HG03469 (cell line): Measurements from ENCODE around the gene PLEKHJ1.
"Not testable (repeated sequence)": the region's sequence is repeated elsewhere in the genome, so short reads cannot be mapped to it uniquely, and the experiment has no call there.

Source experiments
- ATAC-seq: cut with Tn5 transposase; IDR thresholded peaks from one replicate; pipeline ENCODE4 v1.9.1; 2021; ENCODE audit warnings: mild to moderate bottlenecking, moderate library complexity, moderate number of reproducible peaks; ENCODE audit not compliant: unreplicated experiment

Gene PLEKHJ1

DNA sequence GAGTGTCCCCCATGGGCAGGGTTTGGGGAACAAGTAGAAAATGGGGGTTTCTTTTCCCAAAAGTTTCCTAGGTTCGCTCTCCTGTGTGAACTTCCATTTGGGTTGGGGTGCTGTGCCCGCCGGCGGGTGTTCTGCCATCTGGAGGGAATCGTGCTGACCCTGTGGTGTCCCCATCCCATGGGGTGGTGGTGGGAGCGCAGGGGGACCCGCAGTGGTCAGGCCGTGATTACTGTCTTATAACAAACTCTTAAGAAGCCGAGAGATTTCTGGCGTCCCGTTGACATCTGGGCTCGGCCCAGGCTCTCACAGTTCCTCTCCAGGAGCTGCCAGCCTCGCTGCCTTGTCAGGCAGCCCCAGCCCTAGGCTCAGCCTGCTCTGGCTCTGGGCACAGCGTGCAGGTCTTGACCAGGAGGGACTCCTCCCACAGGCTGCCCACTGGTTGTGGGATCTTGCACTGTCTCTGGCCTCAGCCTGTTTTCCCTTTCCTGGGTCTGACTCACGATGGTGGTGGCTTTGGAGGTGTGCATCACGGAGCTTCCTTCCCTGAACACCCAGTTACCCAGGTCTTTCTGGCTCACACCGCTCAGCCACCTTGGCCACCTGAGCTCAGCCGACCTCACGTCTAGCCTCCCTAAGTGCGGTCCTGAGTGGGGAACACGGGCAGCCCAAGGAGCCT is 34.5 kb downstream of the PLEKHJ1 start:
- ATAC-seq, result no peak

DNA sequence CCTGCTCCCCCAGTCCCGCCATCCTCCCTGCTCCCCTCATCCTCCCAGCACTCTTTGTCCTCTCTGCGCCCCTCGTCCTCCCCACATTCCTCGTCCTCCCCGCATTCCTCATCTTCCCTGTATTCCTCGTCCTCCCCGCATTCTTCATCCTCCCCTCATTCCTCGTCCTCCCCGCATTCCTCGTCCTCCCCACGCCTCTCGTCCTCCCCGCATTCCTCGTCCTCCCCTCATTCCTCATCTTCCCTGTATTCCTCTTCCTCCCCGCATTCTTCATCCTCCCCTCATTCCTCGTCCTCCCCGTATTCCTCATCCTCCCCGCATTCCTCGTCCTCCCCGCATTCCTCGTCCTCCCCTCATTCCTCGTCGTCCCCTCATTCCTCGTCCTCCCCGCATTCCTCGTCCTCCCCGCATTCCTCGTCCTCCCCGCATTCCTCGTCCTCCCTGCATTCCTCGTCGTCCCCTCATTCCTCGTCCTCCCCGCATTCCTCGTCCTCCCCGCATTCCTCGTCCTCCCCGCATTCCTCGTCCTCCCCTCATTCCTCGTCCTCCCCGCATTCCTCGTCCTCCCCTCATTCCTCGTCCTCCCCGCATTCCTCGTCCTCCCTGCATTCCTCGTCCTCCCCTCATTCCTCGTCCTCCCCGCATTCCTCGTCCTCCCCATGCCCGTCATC is 35.4 kb downstream of the PLEKHJ1 start:
- not testable (repeated sequence) for ATAC-seq

DNA sequence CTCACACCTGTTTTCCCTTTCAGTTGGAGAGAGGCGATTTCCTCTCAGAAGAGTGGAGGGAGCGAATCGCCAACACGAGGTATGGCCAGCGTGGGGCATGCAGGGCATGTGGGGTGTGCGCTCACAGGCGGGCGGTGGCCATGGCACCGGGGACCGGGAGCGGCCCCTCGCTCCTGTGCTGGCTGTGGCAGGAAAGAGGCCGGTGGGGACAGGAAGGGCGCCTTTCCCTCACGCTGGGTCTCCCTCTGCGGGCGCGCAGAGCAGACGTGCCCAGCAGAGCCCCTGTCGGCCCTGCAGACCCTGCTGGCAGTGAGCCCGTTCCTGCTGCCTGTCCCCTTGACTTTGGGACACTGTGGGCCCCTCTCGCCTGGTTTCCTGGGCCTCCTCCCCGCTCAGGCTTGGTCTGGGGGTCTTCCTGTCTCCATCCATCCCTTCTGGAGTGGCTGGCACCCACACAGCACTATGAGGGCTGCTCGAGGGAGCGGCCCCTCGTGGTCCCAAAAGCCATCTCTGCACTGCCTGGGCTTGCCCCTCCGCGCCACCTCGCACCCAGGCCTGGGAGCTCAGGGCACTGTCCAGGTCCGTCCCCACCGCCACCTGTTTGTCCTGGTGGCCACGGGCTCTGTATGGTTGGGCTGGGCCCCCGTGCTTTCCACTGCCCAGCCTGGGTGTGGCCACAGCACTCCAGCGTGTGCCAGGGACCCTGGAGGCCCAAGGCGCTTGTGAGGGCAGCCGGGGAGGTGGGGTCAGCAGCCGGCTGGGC is 36.1 kb downstream of the PLEKHJ1 start:
- ATAC-seq, result no peak

DNA sequence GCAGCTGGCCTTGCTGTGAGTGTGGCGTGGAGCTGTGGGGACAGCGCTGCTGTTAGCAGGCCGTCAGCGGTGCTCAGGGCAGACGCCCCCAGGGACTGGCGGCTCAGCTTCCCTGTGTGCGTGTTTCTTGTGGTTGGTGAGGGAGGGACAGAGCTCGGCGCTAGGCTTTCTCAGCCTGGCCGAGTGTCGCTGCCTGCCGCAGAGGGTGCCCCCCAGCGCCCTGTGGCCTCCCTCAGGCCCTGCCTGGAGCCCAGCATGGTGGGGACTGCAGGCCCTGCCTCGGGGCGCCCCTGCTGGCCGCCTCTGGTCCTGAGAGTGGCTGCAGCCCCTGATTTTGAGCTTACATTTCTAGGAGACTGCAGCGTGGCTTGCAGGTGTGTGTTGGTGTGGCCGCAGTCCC is 36.9 kb downstream of the PLEKHJ1 start:
- no peak for ATAC-seq

DNA sequence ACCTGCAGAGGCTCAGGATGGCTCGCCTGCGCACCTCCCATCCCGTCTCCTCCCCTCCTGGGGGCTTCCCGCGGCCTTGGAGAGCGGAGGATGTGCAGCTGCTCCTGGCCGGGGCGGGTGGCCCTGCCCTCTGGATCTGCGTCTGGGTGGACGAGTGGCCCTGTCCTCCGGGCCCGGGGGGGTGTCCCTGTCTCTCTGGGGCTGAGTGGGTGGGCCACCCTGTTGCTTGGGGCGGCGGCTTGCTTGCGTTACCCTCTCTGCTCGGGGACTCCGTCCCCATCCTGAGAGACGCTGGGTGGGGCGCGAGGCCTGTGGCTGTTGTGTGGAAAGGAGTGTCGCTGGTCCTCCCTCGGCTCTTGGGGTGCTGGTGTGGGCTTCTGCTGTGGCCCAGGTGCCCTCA is 37.8 kb downstream of the PLEKHJ1 start:
- ATAC-seq, result no peak

DNA sequence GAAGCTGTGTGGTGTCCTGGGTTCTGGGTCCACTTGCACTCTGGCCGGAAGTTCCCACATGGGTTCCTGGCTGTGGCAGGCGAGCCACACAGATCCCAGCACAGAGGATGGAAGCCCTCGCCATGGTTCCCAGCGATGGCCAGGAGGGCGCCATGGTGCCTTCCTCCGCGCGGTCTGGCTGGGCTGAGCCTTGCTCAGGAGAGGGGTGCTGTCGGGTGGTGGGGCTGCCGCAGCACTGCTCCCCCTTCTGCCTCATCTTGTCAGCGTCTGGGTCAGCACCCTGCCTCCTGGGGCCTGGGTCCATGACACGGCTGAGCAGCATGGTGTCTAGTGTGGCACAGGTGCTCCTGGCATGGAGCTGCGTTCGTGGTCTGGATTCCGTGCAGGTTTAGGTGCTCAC is 38.9 kb downstream of the PLEKHJ1 start:
- ATAC-seq, result no peak

DNA sequence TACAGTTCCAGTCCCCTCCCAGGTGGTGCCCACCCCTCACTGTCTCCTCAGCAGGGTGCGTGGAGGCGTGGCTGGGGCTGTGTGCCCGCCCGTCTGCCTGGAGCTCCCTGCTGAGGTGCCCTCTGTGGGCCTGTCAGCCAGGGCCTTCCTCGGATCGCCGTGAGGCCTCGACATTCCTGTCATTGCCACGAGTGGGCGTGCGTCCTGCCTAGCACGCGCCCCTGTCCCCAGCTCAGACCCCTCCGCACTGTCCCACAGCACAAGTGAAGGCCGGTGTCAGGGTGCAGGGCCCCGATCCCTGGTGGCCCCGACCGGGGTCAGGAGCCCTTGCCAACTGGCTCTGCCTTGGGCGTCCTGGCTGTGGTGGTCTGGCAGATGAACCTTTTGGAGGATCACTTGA is 40.2 kb downstream of the PLEKHJ1 start:
- ATAC-seq, result no peak

DNA sequence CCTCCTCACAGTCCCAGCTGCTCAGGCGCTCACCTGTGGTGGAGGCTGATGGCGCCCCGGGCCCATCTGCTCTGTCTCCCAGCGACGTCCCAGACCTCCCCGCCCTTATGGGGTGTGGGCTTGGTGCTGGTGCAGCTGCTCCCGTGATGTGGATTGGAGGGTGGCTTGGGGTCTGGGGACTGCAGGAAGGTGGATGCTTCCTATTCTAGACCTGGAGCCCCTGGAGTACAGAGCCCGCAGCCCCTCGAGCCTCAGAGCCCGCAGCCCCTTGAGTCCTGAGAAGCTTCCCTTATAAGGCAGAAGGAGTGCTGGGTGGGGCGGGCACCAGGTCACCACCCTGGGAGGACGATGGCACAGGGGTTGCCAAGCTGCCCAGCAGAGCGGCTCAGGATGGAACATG is 40.8 kb downstream of the PLEKHJ1 start:
- ATAC-seq, result no peak

DNA sequence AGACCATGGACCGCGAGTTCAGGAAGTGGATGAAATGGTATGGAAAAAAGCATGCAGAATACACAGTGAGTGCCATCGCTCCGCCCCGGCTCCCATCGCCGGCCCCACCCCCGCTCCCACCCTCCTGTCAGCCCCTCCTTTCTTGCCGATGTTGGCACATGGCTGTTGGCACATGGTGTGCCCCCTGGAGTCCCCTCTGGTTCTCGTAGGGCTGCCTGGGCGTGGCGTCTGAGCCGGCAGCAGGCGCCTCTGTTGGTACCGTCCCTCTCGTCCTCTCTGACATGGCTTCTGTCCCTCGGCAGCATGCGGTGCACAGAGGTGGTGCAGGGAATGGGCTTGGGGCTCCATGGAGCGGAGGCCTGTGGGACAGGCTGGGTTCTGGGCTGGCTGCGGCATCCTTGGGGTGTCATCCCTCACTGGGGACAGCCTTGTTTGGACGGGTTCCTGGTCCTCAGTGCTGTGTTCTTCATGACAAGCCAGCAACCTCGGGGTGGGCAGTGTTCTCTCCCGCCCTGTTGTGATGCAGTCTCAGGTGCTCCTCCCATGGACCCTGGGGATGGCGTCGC is 41.5 kb downstream of the PLEKHJ1 start:
- no peak for ATAC-seq

DNA sequence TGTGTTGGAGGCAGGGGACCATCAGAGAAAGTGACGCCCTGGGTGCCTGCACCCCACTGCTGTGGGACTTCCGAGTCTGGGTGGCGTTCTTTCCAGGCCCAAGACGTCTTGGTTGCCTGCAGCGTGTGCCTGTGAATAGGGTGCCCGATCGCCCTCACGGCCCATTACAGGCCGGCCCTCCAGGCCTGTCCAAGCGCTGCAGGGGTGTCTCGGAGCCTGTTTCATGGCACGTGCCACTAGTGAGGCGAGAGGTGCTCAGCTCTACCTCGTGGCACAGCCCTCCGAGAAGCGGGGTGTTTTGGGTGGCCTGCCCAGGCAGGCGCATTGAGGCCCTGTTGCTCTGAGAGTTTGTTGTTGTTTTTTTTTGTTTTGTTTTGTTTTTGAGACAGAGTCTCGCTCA is 42.3 kb downstream of the PLEKHJ1 start:
- ATAC-seq, result no peak

DNA sequence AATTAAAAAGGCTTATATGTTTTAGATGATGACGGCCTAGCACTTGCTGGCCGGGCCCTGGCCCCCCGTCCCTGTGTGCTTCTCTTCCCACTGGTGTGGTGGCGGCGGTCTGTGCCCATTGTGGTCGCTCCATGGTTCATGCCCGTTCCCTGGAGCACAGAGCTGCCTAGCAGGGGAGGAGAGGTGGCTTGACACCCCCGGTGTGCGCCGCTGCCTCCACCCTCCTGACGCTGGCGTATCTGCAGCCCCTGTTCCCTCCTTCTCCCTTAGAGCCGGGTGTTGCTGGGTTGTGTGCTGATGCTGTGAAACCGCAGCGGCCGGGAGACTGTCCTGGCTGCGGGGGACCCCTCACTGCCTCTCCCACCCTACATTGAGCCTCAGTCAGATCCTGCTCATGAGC is 43.3 kb downstream of the PLEKHJ1 start:
- no peak for ATAC-seq

DNA sequence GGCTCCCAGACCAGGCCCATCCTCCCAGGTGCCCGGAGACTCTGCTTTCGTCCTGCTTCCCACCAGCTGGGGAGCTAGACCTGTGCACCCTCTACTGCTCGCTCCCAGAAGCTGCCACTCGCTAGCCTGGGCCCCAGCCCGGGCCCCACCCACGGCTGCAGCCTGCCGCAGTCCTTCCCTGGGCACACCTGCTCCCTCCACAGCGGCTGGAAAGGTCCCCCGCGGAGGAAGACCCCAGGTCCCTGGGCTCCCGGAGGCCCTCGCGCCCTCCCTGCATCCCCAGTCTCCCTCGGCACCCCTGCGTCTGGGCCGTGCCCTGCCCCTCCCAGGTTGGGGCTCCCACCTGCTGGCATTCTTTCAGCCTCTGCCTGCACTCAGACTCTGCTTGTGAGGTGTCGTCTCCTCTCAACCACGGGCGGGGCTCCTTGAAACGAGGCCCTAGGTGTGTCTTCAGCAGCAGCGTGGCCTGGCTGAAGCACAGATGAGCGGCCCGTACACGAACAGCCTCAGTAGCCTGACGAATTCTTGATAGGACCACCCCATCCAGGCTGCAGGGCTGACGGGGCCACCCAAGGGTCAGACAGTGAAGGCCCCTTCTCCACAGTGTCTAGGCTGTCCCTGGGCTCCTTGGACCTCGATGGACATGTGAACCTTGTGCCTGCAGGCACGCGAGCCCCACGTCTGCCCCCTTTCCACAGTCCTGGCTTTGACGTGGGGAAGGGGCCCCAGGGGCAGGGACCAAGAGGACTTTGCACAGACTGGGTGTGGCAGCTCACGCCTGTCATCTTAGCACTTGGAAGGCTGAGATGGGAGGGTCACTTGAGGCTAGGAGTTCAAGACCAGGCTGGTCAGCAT is 44.4 kb downstream of the PLEKHJ1 start:
- no peak for ATAC-seq

DNA sequence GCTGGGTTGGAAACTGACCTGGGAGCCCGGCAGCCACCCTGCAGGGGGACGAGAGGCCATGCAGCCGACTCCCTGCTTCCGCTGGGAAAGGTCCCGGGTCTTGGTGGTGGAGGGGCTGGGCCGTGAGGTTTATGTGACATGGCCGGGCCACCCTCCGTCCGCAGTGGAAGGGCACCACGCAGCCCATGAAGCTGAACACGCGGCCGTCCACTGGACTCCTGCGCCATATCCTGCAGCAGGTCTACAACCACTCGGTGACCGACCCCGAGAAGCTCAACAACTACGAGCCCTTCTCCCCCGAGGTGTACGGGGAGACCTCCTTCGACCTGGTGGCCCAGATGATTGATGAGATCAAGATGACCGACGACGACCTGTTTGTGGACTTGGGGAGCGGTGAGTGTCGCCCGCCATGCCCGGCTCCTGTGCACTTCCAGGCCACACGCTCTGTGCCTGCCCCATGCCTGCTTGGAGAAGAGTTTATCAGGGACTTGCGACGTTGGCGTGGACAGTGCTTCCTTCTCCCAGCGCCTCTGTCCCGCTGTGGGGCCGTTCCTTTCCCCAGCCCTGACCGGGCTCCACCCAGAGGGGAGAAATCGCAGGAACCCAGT is 45.2 kb downstream of the PLEKHJ1 start:
- no peak for ATAC-seq

DNA sequence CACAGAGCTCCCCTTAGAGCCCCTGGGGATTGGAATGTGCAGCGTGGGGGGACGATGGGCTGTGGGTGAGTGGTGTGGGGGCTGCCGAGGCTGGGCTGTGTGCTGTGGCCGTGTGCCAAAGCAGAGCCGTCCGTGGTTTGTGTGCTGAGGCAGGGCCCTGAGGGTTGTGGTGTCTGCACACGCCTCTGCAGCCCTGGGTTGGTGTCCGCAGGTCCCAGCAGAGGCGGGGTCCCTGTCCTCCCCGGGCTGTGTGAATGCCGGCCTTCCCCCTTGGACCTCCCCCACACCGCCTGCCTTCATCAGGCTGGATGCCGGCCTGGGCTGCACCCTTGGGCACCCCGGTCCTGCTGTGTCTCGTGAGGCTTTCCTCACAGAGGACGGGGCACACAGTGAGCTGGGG is 46.2 kb downstream of the PLEKHJ1 start:
- ATAC-seq, result no peak

DNA sequence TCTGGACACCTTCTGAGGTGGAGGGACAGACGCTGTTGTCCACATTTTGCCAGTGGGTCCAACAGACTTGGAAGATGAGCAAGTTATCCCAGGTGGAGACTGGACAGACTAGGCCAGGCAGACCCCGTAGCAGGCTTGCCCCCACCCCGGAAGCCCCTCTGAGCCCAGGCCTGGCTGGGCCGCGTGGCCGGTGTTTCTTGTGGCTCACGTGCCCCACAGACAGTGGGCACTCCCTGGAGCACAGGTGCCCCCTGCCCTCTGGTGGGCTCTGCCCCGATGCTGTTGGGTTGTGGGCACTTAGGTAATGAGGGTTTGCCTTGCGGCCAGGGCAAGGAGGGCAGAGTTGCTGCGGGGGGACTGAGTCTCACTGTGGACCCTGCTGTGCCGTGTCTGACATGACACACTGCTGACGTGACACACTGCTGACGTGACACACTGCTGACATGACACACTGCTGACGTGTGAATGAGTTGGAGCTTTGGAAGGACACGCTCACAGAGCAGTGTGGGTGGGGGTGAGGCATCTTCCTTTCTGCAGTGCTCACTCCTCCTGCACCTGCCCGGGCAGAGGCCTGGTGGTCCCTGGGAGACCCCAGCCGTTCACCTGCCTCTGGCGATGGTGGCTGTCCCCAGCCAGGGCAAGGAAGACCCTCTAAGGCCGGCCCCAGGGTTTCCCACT is 47.3 kb downstream of the PLEKHJ1 start:
- ATAC-seq, result no peak

DNA sequence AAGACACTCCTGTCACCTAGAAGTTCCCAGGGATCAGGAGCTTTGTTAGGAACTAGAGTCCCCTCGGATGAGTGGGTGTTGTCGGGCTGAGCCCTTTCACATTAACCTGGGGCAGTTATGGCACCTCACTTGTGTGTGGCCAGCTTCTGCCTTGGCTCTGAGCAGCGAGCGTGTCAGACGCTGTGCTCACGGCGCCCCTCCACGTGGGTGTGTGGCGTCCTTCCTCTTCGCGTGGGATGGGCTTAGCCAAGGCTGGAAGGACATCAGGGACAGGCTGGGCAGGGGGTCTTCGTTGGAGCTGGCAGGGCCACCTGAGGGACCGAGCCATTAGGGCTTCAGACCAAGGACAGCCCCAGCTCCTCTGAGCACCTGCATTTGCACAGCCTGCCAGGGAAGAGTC is 49.0 kb downstream of the PLEKHJ1 start:
- ATAC-seq, result no peak

DNA sequence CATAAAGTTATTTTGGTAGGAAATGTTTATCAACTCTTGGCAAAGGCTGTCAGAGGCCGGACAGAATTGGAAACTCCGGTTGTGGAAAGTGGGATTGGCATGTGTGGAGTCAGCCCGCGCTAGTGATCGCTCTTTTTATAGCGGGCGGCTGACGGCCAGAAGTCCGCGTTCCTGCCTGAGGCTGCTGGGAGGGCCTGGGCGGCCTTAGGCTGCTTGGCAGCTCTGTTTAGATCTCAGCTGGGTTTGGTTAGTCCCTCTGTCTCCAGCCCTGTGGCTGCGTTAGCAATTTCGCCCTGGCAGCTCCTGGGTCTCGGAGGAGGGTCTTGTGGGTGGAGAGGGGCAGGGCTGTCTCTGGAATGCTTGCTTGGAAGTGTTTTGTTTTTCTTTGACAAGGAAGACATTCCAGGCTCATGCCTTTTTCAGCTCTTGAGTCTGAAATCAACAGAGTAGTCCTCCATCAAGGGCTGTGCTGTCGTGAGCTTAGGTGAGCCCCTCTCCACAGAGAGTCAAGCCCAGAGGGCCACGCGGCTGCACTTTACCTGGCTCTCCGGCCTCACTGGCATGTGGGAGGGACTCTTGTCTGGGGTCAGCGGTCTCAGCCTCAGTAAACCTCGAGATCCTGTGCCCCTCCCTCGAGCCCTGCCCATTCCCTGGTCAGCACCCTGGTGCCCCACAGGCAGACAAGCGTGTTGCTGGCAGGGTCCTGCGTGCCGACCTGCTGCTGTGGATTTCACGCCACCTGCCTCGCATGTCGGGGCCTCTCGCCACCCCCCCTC is 49.9 kb downstream of the PLEKHJ1 start:
- no peak for ATAC-seq

DNA sequence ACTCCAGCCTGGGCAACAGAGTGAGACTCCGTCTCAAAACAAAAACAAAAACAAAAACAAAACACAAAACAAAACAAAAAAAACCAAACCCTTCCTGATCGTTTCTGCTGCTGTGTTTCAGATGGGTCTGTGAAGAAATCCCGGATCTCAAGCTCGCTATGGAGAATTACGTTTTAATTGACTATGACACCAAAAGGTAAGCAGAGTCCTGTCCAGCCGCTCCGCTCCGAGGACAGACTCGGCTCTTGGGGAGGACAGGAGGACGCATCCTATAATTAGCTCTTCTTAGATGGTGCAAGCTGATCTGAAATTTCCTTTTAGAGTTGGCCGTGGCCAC is 50.4 kb downstream of the PLEKHJ1 start:
- no peak for ATAC-seq

DNA sequence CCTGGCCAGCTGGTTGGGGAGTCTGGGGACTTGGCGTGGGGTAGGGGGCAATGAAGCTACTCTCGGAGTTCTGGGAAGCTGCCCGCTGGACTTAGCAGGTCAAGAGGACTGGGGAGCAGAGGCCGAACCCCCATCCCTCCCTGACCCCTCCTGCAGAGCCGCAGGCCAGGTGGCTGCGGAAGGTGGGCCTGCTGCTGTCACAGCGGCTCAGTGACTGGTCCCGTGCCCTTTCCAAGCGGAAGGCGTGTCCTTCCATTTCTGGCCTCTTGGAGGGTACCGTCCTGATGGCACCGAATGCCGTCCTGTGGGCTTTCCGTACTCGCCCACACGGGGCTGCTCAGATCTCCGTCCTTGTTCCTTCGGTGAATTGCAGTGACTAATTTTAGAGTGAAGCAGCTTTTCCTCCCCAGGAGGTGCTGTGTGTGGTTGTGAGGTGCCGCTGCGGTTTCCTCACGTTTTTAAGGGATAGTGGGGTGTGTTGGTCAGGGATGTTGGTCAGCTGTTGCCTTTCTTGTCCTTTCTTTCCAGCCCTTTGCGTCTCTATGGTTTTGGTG is 51.6 kb downstream of the PLEKHJ1 start:
- no peak for ATAC-seq
